Measurements from ENCODE around the gene MORN4.

Gene MORN4

GRCh38 chr10:97584798-97585438, 48.4 kb downstream of the MORN4 start:
- H4K20me1 ChIP-seq (ENCODE audit: control insufficient read depth, insufficient read depth, low read depth, low read length) = no peaks in the 10 kb centered on the region
- H3K4me1 ChIP-seq (ENCODE audit: control insufficient read depth, low read length) = no peaks in the 10 kb centered on the region
- no peak overlapping the region for H3K4me3 ChIP-seq (ENCODE audit: low read length)
- H3K79me2 ChIP-seq (ENCODE audit: control insufficient read depth, low read length) = no peaks in the 10 kb centered on the region
- no peak overlapping the region for H3K4me2 ChIP-seq (ENCODE audit: low read length)
- H3F3A ChIP-seq (ENCODE audit: control insufficient read depth, insufficient read depth) = no peaks in the 10 kb centered on the region
- no peaks in the 10 kb centered on the region for H3K9me3 ChIP-seq (ENCODE audit: control insufficient read depth, insufficient read depth, low read length)
- no peaks in the 10 kb centered on the region for H3K27me3 ChIP-seq (ENCODE audit: control insufficient read depth, low read length)
- H3K36me3 ChIP-seq (ENCODE audit: control insufficient read depth, low read length) = no peaks in the 10 kb centered on the region
- no peak for TF ChIP-seq CTCF (IDR thresholded peaks at IDR 0.05; ENCODE audit: low read depth, low read length, poor library complexity, severe bottlenecking)
- TF ChIP-seq EZH2phosphoT487 (IDR thresholded peaks at IDR 0.05; ENCODE audit: borderline replicate concordance, low read length) = no peak
- H3K27ac ChIP-seq (ENCODE audit: low read depth, low read length) = no peak overlapping the region
- no peaks in the 10 kb centered on the region for H3K9me2 ChIP-seq (replicated peaks; ENCODE audit: control insufficient read depth, low read length)

GRCh38 chr10:97584060-97584797, 49.1 kb downstream of the MORN4 start, which contains the start of gene HOGA1:
HOGA1 (plus strand) TSS chr10:97584389; CDS start chr10:97584704, 315 bp downstream.
- Histone ChIP-seq H3K4me2 (ENCODE audit: low read length) (no peak within 1 kb of the TSS), H3K9me2 (replicated peaks; ENCODE audit: control insufficient read depth, low read length) (no peaks in the 10 kb centered on the region), H3K4me3 (ENCODE audit: low read length) (no peak within 1 kb of the TSS), H3K36me3 (ENCODE audit: control insufficient read depth, low read length) (no peaks in the 10 kb centered on the region), H3K27me3 (ENCODE audit: control insufficient read depth, low read length) (no peaks in the 10 kb centered on the region), H3K4me1 (ENCODE audit: control insufficient read depth, low read length) (no peaks in the 10 kb centered on the region), H3K9me3 (ENCODE audit: control insufficient read depth, insufficient read depth, low read length) (no peaks in the 10 kb centered on the region), H4K20me1 (ENCODE audit: control insufficient read depth, insufficient read depth, low read depth, low read length) (no peaks in the 10 kb centered on the region), H3F3A (ENCODE audit: control insufficient read depth, insufficient read depth) (no peaks in the 10 kb centered on the region), H3K79me2 (ENCODE audit: control insufficient read depth, low read length) (no peaks in the 10 kb centered on the region), H3K27ac (ENCODE audit: low read depth, low read length) (no peak within 1 kb of the TSS)
- TF ChIP-seq EZH2phosphoT487 (IDR thresholded peaks at IDR 0.05; ENCODE audit: borderline replicate concordance, low read length) (no peak), CTCF (IDR thresholded peaks at IDR 0.05; ENCODE audit: low read depth, low read length, poor library complexity, severe bottlenecking) (no peak)

GRCh38 chr10:97583476-97583875, 49.8 kb downstream of the MORN4 start:
- Histone ChIP-seq H3K4me1 (ENCODE audit: control insufficient read depth, low read length) (no peaks in the 10 kb centered on the region), H3F3A (ENCODE audit: control insufficient read depth, insufficient read depth) (no peaks in the 10 kb centered on the region), H3K36me3 (ENCODE audit: control insufficient read depth, low read length) (no peaks in the 10 kb centered on the region), H3K4me3 (ENCODE audit: low read length) (no peak overlapping the region), H3K9me2 (replicated peaks; ENCODE audit: control insufficient read depth, low read length) (no peaks in the 10 kb centered on the region), H3K27ac (ENCODE audit: low read depth, low read length) (no peak overlapping the region), H3K27me3 (ENCODE audit: control insufficient read depth, low read length) (no peaks in the 10 kb centered on the region), H3K4me2 (ENCODE audit: low read length) (no peak overlapping the region), H4K20me1 (ENCODE audit: control insufficient read depth, insufficient read depth, low read depth, low read length) (no peaks in the 10 kb centered on the region), H3K9me3 (ENCODE audit: control insufficient read depth, insufficient read depth, low read length) (no peaks in the 10 kb centered on the region), H3K79me2 (ENCODE audit: control insufficient read depth, low read length) (no peaks in the 10 kb centered on the region)
- TF ChIP-seq EZH2phosphoT487 (IDR thresholded peaks at IDR 0.05; ENCODE audit: borderline replicate concordance, low read length) (no peak), CTCF (IDR thresholded peaks at IDR 0.05; ENCODE audit: low read depth, low read length, poor library complexity, severe bottlenecking) (no peak)
